ENCODE data around the gene HAUS5.
"Not testable (repeated sequence)": the region's sequence is repeated elsewhere in the genome, so short reads cannot be mapped to it uniquely, and the experiment has no call there.

HAUS5 gene, protein sequence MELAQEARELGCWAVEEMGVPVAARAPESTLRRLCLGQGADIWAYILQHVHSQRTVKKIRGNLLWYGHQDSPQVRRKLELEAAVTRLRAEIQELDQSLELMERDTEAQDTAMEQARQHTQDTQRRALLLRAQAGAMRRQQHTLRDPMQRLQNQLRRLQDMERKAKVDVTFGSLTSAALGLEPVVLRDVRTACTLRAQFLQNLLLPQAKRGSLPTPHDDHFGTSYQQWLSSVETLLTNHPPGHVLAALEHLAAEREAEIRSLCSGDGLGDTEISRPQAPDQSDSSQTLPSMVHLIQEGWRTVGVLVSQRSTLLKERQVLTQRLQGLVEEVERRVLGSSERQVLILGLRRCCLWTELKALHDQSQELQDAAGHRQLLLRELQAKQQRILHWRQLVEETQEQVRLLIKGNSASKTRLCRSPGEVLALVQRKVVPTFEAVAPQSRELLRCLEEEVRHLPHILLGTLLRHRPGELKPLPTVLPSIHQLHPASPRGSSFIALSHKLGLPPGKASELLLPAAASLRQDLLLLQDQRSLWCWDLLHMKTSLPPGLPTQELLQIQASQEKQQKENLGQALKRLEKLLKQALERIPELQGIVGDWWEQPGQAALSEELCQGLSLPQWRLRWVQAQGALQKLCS

DNA sequence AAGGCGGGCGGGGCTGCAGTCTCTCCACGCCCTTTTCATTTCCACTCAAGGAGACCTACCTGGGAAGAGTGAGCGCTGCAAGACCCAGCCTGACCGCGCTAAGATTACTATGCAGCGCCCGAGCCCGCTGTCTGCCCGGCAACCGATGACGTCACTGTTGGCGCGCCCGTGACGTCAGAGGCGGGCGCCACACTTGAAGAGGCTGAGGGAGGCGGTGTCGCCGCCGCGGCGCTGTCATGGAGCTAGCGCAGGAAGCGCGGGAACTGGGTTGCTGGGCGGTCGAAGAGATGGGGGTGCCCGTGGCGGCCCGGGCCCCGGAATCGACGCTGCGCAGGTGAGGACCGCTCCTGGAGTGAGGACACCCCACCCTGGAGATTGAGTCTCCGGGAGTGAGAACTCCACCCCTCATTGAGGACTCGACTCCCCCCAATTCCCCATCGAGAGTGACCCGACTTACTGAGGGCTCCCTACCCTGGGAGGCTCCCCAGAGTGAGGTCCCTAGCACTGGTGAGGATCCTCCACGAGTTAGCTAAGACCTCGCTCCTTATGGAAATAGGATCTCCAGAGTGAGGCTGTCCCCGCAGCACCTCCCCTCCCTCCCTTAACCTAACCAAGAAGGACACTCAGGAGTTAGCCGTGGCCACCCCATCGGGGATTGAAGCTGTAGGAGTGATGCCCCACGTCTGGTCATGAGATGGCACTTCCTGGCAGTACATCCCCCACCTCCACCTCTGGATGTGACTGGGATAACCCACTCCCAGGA lies at the start of gene HAUS5:
HAUS5 (plus strand) TSS at position 177 of the 763 bp plus-strand sequence; CDS start at position 237, 60 bp downstream.
- peak; percentile 91 to 97 for DNase-seq (ENCODE audit: low read depth in 1 of 2, low spot score in 1 of 2)

DNA sequence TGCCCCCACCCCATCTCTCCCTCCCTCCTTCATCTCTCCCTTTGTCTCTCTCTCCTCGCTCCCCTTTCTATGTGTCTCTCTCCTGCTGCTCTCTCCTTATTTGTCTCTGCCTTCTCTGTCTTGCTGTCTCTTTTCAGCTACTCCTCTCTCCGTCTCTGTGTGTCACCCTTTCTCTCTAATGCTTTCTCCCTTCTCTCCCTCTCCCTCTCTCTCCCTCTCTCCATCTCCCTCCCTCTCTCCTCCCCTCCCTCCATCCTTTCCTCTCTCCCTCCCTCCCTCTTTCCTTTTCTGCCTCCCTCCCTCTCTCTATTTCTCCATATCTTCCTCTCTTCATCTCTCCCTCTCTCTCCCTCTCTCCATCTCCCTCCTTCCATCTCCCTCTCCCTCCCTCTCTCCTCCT lies 49.8 kb upstream of the HAUS5 start:
- no peak for DNase-seq (ENCODE audit: low read depth in 1 of 2, low spot score in 1 of 2)

DNA sequence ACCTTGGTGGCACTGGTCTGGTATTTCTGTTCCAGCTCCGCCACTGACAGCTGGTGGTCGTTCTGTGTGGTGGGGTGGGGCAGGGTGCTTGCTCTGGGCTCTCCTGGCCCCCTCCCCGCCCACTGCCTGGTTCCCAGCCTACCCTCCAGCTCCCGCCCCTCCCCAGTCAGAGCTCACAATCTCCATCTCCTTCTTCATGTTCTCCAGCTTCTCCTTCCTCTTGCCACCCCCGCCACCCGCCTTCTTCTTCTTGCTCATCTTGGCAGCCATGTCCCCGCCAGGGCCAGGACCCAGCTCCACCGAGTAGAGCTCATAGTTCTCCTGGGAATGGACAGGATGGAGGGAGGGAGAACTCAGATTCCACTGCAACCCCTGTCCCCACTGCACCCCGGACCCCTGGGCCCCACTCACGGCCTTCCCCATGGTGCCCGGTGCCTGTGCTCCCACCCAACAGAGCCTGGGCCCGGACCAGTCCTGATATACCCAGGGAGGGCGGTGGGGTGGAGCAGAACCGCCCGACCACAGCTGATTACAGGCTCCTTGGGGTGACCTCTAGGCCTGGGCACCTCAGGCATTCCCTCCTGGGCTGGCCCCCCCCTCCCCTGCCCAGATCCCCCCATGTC lies 49.2 kb upstream of the HAUS5 start, which contains the start of gene ATP4A:
ATP4A (minus strand) TSS at position 452 of the 623 bp plus-strand sequence; CDS start at position 423, 29 bp downstream.
- DNase-seq (ENCODE audit: low read depth in 1 of 2, low spot score in 1 of 2): no peak

DNA sequence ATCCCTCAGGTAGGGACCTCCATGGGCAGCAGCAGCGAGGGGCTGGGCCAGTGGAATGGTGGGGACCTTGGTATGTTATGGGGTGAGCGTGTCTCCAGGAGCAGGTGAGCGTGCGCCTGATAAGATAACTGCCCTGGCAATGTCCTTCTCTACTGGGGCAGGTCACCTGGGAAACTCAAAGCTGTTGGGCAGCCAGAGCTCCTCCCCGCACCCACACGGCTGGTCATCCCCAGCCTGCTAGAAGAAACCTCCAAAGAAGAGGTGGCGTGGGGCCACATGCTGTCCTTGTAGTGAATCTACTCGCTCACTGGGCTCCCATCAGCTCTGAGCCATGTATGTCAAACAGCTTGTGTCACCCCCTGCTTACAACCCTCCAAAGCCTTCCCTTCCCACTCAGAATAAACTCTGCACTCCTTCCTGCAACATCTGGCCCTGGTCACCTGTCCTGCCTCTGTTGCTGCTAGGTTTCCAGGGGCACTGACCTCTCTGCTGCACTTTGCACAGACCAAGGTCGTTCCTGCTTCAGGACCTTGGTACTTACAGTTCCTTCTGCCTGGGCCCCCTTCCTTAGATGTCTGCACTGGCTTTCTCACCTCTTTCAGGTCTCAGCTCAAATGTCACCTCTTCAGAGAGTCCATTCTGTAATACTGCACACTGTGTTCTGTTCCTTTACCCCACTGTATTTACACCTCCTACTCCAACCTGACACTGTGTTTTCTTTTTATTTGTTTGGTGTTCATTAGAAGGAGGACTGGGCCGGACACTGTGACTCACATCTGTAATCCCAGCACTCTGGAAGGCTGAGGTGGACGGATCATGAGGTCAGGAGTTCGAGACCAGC lies 47.3 kb upstream of the HAUS5 start:
- no peak for DNase-seq (ENCODE audit: low read depth in 1 of 2, low spot score in 1 of 2)

DNA sequence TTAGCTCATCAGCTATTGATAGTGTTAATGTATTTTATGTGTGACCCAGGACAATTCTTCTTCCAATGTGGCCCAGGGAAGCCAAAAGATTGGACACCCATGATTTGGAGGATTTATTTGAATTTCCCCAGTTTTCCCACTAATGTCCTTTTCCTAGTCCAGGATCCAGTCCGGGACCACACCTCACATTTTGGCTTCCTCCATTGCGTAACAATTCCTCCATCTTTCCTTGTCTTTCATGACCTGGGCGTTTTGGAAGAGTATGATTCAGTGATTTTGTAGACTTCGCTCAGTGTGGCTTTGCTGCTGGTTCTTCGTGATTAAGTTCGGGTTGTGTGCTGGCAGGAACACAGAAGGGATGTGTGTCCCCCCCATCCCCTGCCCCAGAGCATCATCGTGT lies 45.8 kb upstream of the HAUS5 start:
- no peak for DNase-seq (ENCODE audit: low read depth in 1 of 2, low spot score in 1 of 2)

DNA sequence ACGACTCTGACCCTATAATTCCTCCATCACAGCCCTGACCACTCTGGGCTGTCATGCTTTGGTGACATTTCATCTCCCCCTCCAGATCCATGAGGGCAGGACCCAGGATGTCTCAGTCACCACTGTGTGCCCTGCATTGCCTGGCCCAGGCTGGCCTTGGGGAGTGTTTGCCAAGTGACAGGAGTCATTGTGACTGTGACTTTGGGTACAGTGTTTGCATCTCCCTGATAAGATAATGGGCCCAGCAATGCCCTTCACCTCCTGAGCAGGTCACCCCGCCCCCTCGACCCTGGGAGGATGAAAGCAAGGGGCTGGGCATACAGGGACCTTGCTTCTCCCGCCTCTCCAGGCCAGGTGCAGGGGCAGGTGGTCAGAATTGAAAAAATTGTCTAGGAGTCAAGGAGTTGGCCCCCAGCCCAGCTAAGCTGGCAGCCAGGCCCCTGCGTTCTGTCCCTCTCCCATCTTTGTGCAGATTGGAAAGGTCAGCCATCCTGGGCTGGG lies 43.2 kb upstream of the HAUS5 start:
- no peak for DNase-seq (ENCODE audit: low read depth in 1 of 2, low spot score in 1 of 2)

DNA sequence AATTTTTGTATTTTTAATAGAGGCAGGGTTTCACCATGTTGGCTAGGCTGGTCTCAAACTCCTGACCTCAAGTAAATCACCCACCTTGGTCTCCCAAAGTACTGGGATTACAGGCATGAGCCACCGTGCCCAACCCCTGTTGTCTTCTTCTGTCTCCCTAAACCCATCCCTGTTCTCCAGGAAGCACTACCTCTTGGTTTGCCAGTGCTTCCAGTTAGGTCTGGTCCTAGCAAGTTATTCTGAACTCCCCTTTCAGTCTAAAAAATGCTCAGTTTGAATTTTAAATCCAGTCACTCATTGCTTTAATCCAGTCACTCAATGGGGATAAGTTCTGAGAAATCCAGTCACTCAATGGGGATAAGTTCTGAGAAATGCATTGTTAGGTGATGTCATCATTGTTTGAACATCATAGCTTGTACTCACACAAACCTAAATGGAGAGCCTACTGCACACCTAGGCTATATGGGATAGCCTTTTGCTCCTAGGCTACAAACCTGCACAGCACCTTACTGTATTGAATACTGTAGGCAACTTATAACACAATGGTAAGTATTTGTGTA lies 41.0 kb upstream of the HAUS5 start:
- DNase-seq (ENCODE audit: low read depth in 1 of 2, low spot score in 1 of 2): no peak

DNA sequence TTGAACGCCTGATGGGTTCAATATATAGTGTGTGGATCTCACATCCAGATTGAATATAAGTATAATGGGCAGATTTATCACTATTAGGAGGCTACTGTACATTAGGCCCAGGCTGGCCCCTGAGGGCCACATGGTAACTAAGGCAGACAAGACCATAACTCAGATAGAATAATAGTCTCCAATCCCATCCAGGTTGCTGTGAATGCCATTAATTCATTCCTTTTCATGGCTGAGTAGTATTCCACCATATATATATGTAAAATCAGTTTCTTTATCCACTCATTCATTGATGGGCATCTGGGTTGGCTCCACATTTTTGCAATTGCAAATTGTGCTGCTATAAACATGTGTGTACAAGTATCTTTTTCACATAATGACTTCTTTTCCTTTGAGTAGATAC lies 34.6 kb upstream of the HAUS5 start:
- no peak for DNase-seq (ENCODE audit: low read depth in 1 of 2, low spot score in 1 of 2)

DNA sequence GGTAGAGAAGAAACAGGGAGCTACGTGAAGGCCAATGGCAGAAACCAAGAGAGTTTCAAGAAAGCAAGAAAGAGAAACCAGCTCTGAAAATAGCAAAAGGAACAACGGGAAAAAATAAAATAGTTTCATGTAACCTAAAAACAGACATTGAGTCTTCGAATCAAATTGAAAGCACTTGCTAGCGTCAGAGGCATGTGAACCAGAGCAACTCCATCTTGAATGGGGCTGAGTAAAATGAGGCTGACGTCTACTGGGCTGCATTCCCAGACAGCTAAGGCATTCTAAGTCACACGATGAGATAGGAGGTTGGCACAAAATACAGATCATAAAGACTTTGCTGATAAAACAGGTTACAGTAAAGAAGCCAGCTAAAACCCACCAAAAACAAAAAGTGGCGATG lies 33.8 kb upstream of the HAUS5 start:
- no peak for DNase-seq (ENCODE audit: low read depth in 1 of 2, low spot score in 1 of 2)

DNA sequence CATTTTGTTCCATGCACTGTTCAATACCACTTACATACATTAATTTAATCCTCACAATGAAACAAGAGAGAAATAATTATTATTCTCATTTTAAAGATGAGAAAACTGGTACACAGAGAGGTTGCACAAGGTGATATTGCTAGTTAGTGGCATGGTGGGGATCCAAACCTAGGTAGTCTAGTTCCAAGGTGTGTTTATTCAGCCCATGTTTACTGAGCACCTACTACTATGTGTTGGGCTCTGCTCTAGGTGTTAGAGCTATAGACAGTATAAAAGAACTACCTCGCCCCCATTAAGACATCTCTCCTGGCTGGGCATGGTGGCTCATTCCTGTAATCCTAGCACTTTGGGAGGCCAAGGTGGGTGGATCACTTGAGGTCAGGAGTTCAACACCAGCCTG lies 29.8 kb upstream of the HAUS5 start:
- DNase-seq (ENCODE audit: low read depth in 1 of 2, low spot score in 1 of 2): no peak

DNA sequence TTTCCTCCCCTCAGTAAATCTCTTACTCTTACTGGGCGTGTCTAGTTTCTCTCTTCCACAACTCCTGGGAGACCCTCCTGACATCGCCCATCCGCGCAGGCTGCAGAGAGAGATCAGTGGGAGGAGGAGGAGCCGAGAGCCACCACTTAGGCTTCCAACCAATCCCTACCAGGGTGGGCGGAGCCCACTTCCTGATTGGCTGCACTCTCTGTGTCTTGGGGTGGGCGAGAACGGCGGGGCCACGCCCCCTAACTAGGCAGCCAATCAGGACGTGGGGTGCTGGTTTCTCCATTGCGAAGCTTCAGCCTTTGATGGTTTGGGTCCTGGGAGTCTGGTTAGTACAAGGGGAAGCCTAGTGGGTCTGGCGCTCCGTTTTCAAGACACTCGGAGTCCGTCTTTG lies 26.7 kb upstream of the HAUS5 start, which contains the start of gene PMIS2:
PMIS2 (plus strand) TSS at position 326 of the 400 bp plus-strand sequence. CDS start 87 bp downstream, outside the sequence.
- DNase-seq (ENCODE audit: low read depth in 1 of 2, low spot score in 1 of 2): no peak

DNA sequence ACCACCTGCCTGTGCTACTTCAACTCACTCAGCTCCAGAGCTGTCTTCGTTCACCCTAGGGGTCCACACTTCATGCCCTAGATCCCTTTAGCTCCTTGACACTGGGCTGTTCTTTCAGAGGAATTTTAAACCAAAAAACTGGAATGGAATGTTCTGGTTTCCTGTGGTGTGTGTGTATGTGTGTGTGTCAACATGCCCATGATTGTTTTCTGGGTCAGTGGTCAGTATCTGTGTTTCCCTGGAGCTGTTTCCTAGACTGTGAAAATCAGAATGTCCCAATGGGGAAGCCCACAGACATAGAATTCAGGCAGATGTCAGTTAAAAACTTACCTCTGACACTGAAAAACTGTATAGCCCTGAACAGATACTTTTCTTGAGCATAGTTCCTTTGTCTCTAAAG lies 25.2 kb upstream of the HAUS5 start:
- DNase-seq (ENCODE audit: low read depth in 1 of 2, low spot score in 1 of 2): no peak

DNA sequence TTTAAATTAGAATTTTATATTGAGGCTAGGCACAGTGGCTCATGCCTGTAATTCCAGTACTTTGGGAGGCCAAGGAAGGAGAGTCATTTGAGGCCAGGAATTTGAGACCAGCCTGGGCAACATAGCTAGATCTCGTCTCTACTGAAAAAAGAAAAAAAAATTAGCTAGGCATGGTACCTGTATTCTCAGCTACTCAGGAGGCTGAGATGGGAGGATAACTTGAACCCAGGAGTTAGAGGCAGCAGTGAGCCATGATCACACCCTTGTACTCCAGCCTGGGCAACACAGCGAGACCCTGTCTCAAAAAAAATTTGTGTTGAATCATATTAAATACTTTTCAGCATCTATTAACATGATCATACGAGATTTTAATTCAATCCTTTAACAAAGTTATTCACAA lies 21.7 kb upstream of the HAUS5 start:
- DNase-seq (ENCODE audit: low read depth in 1 of 2, low spot score in 1 of 2): no peak

DNA sequence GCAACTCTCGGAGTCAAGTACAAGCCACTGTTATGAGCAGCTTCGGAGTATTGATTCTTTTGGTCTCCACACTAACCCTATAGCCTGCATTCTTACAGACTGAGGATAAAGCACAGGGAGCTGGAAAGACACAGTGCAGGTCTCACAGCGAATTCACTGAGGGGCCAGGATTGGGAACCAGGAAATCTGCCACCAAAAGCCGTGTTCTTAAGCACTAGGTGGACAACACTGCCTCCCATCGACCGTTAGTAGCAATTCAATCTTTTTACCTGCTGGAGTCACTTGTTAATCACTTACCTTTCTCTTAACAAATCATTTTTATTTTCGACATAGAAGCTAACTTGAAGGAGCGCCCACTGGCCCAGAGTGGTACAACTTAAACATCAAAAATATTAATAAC lies 20.3 kb upstream of the HAUS5 start:
- no peak for DNase-seq (ENCODE audit: low read depth in 1 of 2, low spot score in 1 of 2)

DNA sequence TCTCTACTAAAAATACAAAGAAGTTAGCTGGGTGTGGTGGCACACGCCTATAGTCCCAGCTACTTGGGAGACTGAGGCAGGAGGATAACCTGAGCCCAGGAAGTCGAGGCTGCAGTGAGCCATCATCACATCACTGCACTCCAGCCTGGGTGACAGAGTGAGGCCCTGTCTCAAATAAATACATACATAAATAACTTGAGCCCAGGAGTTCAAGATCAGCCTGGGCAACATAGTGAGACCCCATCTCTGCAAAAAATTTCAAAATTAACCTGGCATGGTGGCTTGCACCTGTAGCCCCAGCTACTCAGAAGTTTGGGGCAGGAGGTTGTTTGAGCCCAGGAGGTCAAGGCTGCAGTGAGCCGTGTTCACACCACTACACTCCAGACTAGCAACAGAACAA lies 17.5 kb upstream of the HAUS5 start:
- not testable (repeated sequence) for DNase-seq (ENCODE audit: low read depth in 1 of 2, low spot score in 1 of 2)

DNA sequence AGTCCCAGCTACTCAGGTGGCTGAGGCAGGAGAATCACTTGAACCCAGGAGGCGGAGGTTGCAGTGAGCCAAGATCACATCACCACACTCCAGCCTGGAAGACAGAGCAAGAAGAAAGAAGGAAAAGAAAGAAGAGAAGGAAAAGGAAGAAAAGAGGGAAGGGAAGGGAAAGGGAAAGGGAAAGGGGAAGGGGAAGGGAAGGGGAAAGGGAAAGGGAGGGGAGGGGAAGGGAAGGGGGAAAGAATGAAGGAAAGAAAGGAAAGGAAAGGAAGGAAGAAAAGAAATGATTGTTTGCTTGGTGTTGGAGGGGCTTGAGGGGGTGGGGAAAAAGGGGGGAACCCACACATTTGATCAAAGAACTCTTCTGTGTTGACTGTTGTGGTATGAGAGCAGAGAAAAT lies 16.6 kb upstream of the HAUS5 start:
- no peak for DNase-seq (ENCODE audit: low read depth in 1 of 2, low spot score in 1 of 2)

DNA sequence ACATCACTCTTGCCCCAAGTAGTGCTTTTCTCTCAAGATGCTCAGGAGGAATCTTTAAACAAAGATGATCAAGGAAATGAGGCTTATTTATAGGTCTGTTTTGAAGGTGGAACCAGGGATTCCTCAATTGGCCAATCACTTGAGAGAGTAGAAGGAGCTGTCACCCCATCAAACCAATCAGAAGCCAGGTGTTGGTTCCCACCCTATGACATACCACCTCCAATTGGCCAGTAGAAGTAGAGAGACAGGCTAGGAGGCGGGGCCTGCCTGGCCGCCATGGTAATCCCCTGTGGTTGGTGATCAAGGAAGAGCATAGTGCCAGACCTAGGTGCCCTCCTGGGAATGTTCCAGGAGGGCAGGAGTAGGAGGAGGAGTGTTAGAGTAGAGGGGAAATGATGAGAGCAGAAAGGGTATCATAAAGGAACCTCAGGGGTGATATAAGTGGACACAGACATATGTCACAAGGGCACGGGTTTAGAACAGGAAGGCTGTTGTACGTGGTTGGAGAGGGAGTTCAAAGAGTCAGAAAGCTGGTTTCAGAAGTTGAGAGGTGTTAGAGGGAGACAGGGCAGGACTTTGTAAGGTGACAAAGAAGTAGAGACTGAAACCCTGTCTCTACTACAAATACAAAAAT lies 16.1 kb upstream of the HAUS5 start:
- DNase-seq (ENCODE audit: low read depth in 1 of 2, low spot score in 1 of 2): no peak

DNA sequence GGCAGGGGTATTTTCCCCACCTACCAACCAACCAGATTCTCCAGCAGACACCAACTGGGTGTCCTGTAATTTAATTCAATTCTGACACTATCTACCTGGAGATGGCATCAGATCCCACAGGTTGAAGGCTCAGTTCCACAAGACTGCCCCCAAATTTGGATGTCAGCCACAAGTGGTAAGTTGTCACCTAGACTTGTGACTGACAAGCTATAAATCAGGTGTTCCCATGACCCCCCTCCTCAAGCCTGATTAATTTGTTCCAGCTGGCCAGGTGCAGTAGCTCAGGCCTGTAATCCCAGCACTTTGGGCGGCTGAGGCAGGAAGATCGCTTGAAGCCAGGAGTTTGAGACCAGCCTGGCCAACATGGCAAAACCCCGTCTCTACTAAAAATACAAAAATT lies 10.6 kb upstream of the HAUS5 start:
- no peak for DNase-seq (ENCODE audit: low read depth in 1 of 2, low spot score in 1 of 2)

DNA sequence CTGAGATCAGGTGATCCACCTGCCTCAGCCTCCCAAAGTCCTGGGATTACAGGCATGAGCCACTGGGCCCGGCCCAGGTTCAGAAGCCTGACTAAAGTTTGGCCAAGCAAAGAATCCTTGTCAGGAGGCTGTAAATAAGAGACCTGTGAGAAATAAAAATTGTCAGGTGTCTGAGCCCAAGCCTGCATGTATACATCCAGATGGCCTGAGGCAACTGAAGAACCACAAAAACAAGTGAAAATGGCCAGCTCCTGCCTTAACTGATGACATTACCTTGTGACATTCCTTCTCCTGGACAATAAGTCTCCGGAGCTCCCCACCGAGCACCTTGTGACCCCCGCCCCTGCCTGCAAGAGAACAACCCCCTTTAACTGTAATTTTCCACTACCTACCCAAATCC lies 8.1 kb upstream of the HAUS5 start:
- DNase-seq (ENCODE audit: low read depth in 1 of 2, low spot score in 1 of 2): not testable (repeated sequence)
